Omental fat pad (tissue), 4 donors: ENCODE results near the gene SYCP2. TPM values are rescaled to one million over a fixed set of nuclear protein-coding genes. Genes with fewer than 3 reads are reported as not detected.

Source experiments
- ATAC-seq: fragments of 150-250 bp; one replicate; pipeline ENCODE4 v1.9.1; 2016; ENCODE audit warnings: mild to moderate bottlenecking, moderate library complexity; ENCODE audit not compliant: low FRiP score
- DNase-seq: peaks from one replicate; pipeline ENCODE4 v3.0.0-alpha.2; 2019; ENCODE audit warnings: low spot score
- CTCF ChIP-seq, 3 donors: fragments of 450-650 bp; IDR thresholded peaks; one replicate each; pipeline ENCODE4 v1.5.1; 2016 to 2017; ENCODE audit warnings: antibody characterized with exemption in 3 of 3, mild to moderate bottlenecking in 3 of 3, moderate library complexity in 2 of 3
- total RNA-seq, 4 donors: library from RNA; depleted of rRNA; stranded (reverse); fragments of >200 nt; gene quantifications; one replicate each; pipeline ENCODE4 v1.1.0, GENCODE V29; 2016

The SYCP2 gene
- total RNA-seq, 4 donors from 2014 or later: 1.8 to 8.8 (median 2.9) TPM

- ATAC-seq (no peak), DNase-seq (no peak)
- no peak for TF ChIP-seq CTCF (IDR thresholded peaks at IDR 0.05)
Observed at GRCh38 chr20:59832406-59833363, 100.8 kb downstream of the SYCP2 start.

DNA sequence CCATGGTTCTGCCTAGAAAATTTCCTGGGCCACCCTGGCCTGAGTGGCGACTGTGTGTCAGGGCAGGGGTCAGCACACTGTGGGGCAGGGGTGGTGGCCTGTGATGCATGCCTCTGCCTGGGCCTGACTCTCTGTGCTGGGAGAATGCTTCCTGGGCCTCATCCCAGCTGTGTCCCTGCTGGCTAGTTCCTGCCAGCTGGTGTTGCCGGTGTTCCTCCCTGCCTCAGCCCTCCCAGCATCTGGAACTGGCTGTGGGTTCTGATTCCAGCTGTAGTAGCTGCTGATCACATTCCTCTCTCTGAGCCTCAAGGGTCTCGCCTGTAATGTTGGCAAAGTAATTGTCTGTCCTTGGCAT lies 101.5 kb downstream of the SYCP2 start:
- ATAC-seq: no peak
- DNase-seq: no peak

GRCh38 chr20:59831024-59831915 lies 102.2 kb downstream of the SYCP2 start:
- no peak for ATAC-seq
- TF ChIP-seq CTCF (IDR thresholded peaks at IDR 0.05): no peak
- no peak for DNase-seq

More for the DNA sequence above, 101.5 kb downstream of the SYCP2 start:
- TF ChIP-seq CTCF (IDR thresholded peaks at IDR 0.05): no peak

DNA sequence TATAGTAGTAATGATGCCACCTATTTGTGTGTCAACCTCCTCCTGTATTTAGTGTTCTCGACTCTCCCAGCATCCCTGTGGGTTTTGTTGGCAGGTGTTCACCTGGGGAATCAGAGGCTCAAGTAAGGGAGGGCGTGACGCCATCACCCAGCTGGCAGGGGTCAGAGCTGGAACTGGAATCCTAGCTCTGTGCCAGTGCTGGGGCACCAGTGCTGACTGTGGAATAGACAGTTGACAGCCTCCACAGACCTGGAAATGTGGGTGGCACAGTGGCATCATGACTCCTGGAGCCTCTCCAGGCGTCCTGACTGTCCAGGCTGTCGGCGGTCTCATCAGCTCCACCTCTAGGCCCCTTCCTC lies 102.8 kb downstream of the SYCP2 start:
- ATAC-seq (no peak), DNase-seq (no peak)
- no peak for TF ChIP-seq CTCF (IDR thresholded peaks at IDR 0.05)

- ATAC-seq: no peak
- DNase-seq: no peak
- TF ChIP-seq CTCF (IDR thresholded peaks at IDR 0.05): no peak
Observed at GRCh38 chr20:59829786-59830664, 103.4 kb downstream of the SYCP2 start.

GRCh38 chr20:59829054-59829785 lies 104.2 kb downstream of the SYCP2 start:
- DNase-seq: no peak
- TF ChIP-seq CTCF (IDR thresholded peaks at IDR 0.05): no peak
- ATAC-seq: no peak
